ENCODE results near the gene CBX4. TPM values are rescaled to one million over a fixed set of nuclear protein-coding genes. Genes with fewer than 3 reads are reported as not detected.

Gene CBX4
- total RNA-seq, 1 experiment from 2014 or later: 3.3 TPM

DNA sequence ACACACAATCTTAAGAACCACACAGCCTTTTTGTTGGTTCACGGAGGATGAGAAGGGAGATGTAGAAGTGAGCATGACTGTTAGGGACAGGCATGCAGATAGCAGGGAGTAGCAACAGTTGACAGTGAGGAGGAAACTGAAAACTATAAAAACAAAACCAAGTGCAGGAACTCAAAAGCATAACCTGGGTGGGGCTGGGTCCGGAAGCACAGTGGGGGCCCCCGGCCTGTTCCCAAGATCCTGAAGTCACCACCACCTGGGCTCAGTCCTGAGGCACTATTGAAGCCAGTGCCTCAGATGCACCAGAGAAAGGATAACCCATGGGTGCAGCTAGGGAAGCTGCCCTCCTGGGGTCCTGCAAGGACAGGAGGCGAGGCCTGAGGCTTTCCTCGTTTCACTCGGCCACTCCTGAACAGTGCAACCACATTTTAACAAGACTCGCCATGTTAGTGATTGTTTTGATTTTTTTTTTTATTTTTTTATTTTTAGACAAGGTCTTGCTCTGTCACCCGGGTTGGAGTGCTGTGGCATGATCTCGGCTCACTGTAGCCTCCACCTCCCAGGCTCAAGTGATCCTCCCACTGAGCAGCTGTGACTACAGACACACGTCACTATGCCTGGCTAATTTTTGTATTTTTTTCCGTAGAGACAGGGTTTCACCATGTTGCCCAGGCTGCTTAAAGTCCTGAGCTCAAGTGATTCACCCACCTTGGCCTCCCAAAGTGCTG is 27.7 kb upstream of the CBX4 start:
- no peak overlapping the region for H3K4me3 Mint-ChIP-seq
- no peak overlapping the region for H3K27ac Mint-ChIP-seq
- no peak for TF ChIP-seq NR3C1 (CRISPR knock-in tag; conservative IDR thresholded peaks at IDR 0.05; ENCODE audit: low read depth)
- TF ChIP-seq, protein P1, sequence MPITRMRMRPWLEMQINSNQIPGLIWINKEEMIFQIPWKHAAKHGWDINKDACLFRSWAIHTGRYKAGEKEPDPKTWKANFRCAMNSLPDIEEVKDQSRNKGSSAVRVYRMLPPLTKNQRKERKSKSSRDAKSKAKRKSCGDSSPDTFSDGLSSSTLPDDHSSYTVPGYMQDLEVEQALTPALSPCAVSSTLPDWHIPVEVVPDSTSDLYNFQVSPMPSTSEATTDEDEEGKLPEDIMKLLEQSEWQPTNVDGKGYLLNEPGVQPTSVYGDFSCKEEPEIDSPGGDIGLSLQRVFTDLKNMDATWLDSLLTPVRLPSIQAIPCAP (CRISPR knock-in tag; IDR thresholded peaks at IDR 0.05): no peak
- TF ChIP-seq SMAD3 (CRISPR knock-in tag; IDR thresholded peaks at IDR 0.05; ENCODE audit: borderline replicate concordance): no peak
- no peak for TF ChIP-seq ATF1 (CRISPR knock-in tag; IDR thresholded peaks at IDR 0.05)
- TF ChIP-seq, protein P2, sequence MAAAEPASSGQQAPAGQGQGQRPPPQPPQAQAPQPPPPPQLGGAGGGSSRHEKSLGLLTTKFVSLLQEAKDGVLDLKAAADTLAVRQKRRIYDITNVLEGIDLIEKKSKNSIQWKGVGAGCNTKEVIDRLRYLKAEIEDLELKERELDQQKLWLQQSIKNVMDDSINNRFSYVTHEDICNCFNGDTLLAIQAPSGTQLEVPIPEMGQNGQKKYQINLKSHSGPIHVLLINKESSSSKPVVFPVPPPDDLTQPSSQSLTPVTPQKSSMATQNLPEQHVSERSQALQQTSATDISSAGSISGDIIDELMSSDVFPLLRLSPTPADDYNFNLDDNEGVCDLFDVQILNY (CRISPR knock-in tag; IDR thresholded peaks at IDR 0.05): no peak
- TF ChIP-seq TEAD1 (CRISPR knock-in tag; IDR thresholded peaks at IDR 0.05): no peak
- TF ChIP-seq, protein P3, sequence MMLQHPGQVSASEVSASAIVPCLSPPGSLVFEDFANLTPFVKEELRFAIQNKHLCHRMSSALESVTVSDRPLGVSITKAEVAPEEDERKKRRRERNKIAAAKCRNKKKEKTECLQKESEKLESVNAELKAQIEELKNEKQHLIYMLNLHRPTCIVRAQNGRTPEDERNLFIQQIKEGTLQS (CRISPR knock-in tag; conservative IDR thresholded peaks at IDR 0.05): no peak
- no peak for TF ChIP-seq NFE2L1 (CRISPR knock-in tag; IDR thresholded peaks at IDR 0.05)
- TF ChIP-seq GABPB1 (CRISPR knock-in tag; IDR thresholded peaks at IDR 0.05): no peak
- TF ChIP-seq, protein P4, sequence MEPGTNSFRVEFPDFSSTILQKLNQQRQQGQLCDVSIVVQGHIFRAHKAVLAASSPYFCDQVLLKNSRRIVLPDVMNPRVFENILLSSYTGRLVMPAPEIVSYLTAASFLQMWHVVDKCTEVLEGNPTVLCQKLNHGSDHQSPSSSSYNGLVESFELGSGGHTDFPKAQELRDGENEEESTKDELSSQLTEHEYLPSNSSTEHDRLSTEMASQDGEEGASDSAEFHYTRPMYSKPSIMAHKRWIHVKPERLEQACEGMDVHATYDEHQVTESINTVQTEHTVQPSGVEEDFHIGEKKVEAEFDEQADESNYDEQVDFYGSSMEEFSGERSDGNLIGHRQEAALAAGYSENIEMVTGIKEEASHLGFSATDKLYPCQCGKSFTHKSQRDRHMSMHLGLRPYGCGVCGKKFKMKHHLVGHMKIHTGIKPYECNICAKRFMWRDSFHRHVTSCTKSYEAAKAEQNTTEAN (CRISPR knock-in tag; IDR thresholded peaks at IDR 0.05): no peak
- TF ChIP-seq, protein P5, sequence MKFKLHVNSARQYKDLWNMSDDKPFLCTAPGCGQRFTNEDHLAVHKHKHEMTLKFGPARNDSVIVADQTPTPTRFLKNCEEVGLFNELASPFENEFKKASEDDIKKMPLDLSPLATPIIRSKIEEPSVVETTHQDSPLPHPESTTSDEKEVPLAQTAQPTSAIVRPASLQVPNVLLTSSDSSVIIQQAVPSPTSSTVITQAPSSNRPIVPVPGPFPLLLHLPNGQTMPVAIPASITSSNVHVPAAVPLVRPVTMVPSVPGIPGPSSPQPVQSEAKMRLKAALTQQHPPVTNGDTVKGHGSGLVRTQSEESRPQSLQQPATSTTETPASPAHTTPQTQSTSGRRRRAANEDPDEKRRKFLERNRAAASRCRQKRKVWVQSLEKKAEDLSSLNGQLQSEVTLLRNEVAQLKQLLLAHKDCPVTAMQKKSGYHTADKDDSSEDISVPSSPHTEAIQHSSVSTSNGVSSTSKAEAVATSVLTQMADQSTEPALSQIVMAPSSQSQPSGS (CRISPR knock-in tag; IDR thresholded peaks at IDR 0.05; ENCODE audit: borderline replicate concordance, low read depth): no peak
- TF ChIP-seq, protein P6, sequence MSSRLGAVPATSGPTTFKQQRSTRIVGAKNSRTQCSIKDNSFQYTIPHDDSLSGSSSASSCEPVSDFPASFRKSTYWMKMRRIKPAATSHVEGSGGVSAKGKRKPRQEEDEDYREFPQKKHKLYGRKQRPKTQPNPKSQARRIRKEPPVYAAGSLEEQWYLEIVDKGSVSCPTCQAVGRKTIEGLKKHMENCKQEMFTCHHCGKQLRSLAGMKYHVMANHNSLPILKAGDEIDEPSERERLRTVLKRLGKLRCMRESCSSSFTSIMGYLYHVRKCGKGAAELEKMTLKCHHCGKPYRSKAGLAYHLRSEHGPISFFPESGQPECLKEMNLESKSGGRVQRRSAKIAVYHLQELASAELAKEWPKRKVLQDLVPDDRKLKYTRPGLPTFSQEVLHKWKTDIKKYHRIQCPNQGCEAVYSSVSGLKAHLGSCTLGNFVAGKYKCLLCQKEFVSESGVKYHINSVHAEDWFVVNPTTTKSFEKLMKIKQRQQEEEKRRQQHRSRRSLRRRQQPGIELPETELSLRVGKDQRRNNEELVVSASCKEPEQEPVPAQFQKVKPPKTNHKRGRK (CRISPR knock-in tag; IDR thresholded peaks at IDR 0.05; ENCODE audit: borderline replicate concordance): no peak
- no peak for TF ChIP-seq ZBTB21 (CRISPR knock-in tag; IDR thresholded peaks at IDR 0.05; ENCODE audit: borderline replicate concordance)
- no peak for TF ChIP-seq ZNF671 (CRISPR knock-in tag; IDR thresholded peaks at IDR 0.05)
- TF ChIP-seq RELA (CRISPR knock-in tag; IDR thresholded peaks at IDR 0.05; ENCODE audit: borderline replicate concordance): no peak
- TF ChIP-seq, protein P7, sequence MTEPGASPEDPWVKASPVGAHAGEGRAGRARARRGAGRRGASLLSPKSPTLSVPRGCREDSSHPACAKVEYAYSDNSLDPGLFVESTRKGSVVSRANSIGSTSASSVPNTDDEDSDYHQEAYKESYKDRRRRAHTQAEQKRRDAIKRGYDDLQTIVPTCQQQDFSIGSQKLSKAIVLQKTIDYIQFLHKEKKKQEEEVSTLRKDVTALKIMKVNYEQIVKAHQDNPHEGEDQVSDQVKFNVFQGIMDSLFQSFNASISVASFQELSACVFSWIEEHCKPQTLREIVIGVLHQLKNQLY (CRISPR knock-in tag; IDR thresholded peaks at IDR 0.05): no peak
- ChIA-PET CTCF (no interaction called here), POLR2A (no interaction called here)
- H3K27me3 Mint-ChIP-seq (ENCODE audit: low read depth): peaks cover 4% of the 10 kb centered on the region; the same call in 1 of the 2 replicates
- peaks cover 18% of the 10 kb centered on the region for H3K4me1 Mint-ChIP-seq
- ATAC-seq (no peak), DNase-seq (ENCODE audit: low spot score) (no peak)
- H3K36me3 Mint-ChIP-seq: no peaks in the 10 kb centered on the region
- H3K9me3 Mint-ChIP-seq: no peaks in the 10 kb centered on the region

Data from WTC11 (cell line).